SU-DHL-6 (cell line): Measurements from ENCODE around the gene SYT7.

Experiments
- H2AFZ ChIP-seq: fragments of 200-600 bp; sonication (generic); 2 replicates; pipeline ENCODE4 v1.6.1; 2014; ENCODE audit warnings: low read depth, mild to moderate bottlenecking, moderate library complexity, mixed read lengths, antibody characterized with exemption, low read length; ENCODE audit not compliant: severe bottlenecking
- H3F3A ChIP-seq: fragments of 200-600 bp; shearing (Covaris generic); 2 replicates; pipeline ENCODE4 v1.6.0; 2016; ENCODE audit warnings: antibody characterized with exemption, mild to moderate bottlenecking; ENCODE audit not compliant: insufficient read depth
- H3K27ac ChIP-seq: fragments of 200-600 bp; sonication (generic); 2 replicates; pipeline ENCODE4 v1.5.1; 2016; ENCODE audit warnings: low read depth, mild to moderate bottlenecking, low read length, moderate library complexity, mixed read lengths
- H3K27me3 ChIP-seq: fragments of 200-600 bp; sonication (generic), shearing (Covaris generic); 2 replicates; pipeline ENCODE4 v1.6.0; 2014; ENCODE audit warnings: mild to moderate bottlenecking, low read length
- H3K36me3 ChIP-seq: fragments of 200-600 bp; sonication (generic); 2 replicates; pipeline ENCODE4 v1.6.1; 2014; ENCODE audit warnings: mild to moderate bottlenecking, low read length, mixed read lengths
- H3K4me2 ChIP-seq: fragments of 300-600, 200-600 bp; shearing (Covaris generic), sonication (generic); 2 replicates; pipeline ENCODE4 v1.6.0; 2014; ENCODE audit warnings: low read length, low read depth, mild to moderate bottlenecking; ENCODE audit not compliant: poor library complexity, severe bottlenecking
- H3K4me3 ChIP-seq: fragments of 200-600 bp; sonication (generic); 2 replicates; pipeline ENCODE4 v1.5.1; 2014; ENCODE audit warnings: antibody characterized with exemption, low read length, mild to moderate bottlenecking, mixed read lengths; ENCODE audit not compliant: insufficient read depth, poor library complexity, severe bottlenecking
- H3K79me2 ChIP-seq: fragments of 200-600 bp; sonication (generic); 2 replicates; pipeline ENCODE4 v1.6.1; 2014; ENCODE audit warnings: mild to moderate bottlenecking, low read length, moderate library complexity; ENCODE audit not compliant: insufficient read depth
- H3K9ac ChIP-seq: fragments of 200-600 bp; sonication (generic); 2 replicates; pipeline ENCODE4 v1.7.0; 2014; ENCODE audit warnings: mild to moderate bottlenecking, low read length
- H3K9me2 ChIP-seq: fragments of 200-600 bp; sonication (generic); replicated peaks from 2 replicates; pipeline ENCODE4 v1.6.1; 2014; ENCODE audit warnings: low read length; ENCODE audit not compliant: insufficient read depth
- H3K9me3 ChIP-seq: fragments of 200-600 bp; sonication (generic); 2 replicates; pipeline ENCODE4 v1.6.1; 2014; ENCODE audit warnings: low read length, mixed read lengths; ENCODE audit not compliant: insufficient read depth
- H4K20me1 ChIP-seq: fragments of 200-600 bp; sonication (generic); 2 replicates; pipeline ENCODE4 v1.6.1; 2014; ENCODE audit warnings: low read depth, mild to moderate bottlenecking, antibody characterized with exemption, low read length, moderate library complexity, mixed read lengths
- EZH2phosphoT487 ChIP-seq: fragments of 200-600 bp; sonication (generic), shearing (Covaris generic); conservative IDR thresholded peaks from 2 replicates; pipeline ENCODE4 v1.6.1; 2018; ENCODE audit warnings: mild to moderate bottlenecking, antibody characterized with exemption, low read length, moderate library complexity, mixed read lengths
- TF ChIP-seq, protein P1 (sequence below): fragments of 200-600 bp; sonication (generic); IDR thresholded peaks from one replicate; pipeline ENCODE4 v1.5.1; 2017; ENCODE audit warnings: antibody characterized with exemption, mild to moderate bottlenecking, low read length, moderate library complexity; ENCODE audit not compliant: insufficient read depth, poor library complexity, severe bottlenecking

SYT7 gene

DNA sequence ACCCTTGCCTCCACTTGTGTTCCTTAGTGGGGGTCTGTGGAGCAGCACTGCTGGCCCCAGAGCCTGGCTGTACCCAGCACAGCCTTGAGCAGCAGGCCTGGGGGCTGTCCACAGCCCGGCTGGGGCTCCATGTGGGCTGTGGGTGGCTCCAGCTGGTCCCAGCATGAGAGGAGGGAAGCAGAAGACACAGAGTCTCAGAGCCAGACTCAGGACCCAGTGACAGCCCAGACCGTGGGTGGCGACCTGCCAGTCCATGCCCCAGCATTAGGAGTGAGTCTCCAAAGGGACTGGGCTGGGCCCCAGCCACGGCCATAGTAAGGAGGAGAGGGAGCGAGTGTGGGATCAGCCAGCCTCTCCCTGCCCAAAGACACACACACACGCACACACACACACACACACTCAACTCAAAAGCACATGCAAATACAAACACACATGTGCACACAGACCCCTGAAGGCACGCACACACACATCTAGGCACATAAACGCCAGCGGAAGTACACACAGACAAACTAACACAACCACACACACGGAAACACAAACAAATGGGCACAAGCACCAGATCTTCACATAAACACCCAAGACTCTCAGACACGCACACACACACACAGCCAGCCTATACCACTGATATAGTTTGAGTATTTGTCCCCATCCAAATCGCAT lies 89.0 kb downstream of the SYT7 start:
- Histone ChIP-seq H3K9me2 (no peaks in the 10 kb centered on the region), H3K27ac (no peak overlapping the region), H4K20me1 (no peaks in the 10 kb centered on the region), H3K27me3 (no peaks in the 10 kb centered on the region), H3K4me3 (no peak overlapping the region), H3K79me2 (no peaks in the 10 kb centered on the region), H3K36me3 (no peaks in the 10 kb centered on the region), H3K9me3 (no peaks in the 10 kb centered on the region), H3K9ac (no peak overlapping the region), H2AFZ (no peak overlapping the region), H3F3A (no peaks in the 10 kb centered on the region), H3K4me2 (no peak overlapping the region)
- TF ChIP-seq, protein P1, sequence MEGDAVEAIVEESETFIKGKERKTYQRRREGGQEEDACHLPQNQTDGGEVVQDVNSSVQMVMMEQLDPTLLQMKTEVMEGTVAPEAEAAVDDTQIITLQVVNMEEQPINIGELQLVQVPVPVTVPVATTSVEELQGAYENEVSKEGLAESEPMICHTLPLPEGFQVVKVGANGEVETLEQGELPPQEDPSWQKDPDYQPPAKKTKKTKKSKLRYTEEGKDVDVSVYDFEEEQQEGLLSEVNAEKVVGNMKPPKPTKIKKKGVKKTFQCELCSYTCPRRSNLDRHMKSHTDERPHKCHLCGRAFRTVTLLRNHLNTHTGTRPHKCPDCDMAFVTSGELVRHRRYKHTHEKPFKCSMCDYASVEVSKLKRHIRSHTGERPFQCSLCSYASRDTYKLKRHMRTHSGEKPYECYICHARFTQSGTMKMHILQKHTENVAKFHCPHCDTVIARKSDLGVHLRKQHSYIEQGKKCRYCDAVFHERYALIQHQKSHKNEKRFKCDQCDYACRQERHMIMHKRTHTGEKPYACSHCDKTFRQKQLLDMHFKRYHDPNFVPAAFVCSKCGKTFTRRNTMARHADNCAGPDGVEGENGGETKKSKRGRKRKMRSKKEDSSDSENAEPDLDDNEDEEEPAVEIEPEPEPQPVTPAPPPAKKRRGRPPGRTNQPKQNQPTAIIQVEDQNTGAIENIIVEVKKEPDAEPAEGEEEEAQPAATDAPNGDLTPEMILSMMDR = no peak
- TF ChIP-seq EZH2phosphoT487 = no peak

DNA sequence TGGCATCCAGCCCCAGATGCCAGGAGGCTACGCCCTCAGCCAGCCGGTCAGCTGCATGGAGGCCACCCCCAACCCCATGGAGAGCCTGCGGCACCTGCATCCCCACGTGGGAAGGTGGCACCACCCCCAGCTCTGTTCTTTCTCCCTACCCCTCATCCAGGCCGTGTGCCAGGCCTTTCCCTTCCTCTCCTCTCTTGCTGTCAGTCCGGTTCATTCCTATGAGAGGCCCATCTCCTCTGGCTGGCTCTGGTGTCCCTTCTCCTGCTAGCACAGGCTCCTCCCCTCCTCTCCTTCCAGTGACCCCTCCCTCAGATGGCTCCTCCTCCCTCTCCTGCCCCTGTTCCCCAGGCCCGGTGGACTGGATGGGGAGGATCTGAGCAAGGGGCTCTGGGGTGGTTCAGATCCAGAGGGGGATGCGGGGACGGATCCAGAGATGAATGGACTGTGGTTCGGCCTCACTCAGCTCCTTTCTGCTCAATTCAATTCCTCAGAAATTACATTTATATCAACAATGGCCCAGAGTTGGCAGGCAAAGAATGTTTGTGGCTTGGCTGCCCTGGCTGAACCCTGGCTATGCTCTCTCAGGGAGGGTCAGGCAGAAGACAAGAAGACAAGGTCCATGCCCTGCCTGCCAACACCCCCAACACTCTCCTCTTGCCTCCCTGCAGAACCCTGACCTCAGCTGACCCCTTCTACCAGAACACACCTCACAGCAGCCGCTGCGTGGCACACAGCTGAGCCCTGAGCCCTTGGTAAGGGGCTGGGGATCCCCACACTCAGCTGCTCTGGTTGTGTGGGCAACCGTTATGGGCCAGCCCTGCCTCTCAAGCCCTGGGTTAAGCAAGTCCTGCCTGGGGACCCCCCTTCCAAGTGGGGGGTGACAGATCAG lies 90.8 kb downstream of the SYT7 start:
- no peak overlapping the region for H3K4me2 ChIP-seq
- H2AFZ ChIP-seq = no peak overlapping the region
- no peak overlapping the region for H3K27ac ChIP-seq

DNA sequence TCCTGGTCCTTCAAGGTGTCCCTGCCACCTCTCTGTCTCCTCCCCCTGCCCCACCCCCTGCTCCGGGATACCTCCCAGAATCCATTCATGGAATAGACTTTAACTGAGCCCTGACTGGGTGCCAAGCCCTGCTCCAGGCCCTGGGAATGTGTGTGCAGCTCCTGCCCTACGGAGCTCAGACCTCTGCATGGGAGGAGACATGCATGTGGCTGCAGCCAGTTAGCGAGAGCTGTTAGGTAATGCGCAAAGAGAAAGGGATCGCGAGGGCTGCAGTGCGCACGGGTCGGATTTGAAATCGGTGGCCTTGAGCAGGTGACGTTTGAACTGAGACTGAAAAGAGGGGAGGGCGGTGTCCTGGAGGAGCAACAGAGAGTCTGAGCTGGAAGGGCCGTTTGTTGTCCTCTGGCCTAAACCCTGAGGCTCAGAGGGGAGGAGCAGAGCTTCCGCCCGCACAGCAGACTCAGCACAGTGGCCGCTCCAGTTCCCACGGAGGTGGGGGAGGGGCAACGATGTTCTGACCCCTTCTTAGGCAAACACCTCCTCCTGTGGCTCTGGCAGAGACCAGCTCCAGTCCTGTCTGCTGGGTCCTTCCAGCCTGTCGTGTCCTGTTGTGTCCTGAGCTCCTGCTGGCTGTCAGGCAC lies 92.1 kb downstream of the SYT7 start:
- TF ChIP-seq, protein P1 = no peak
- TF ChIP-seq EZH2phosphoT487 = no peak
- no peaks in the 10 kb centered on the region for H3K27me3 ChIP-seq

More for the DNA sequence above, 90.8 kb downstream of the SYT7 start:
- no peaks in the 10 kb centered on the region for H3K9me3 ChIP-seq
- no peaks in the 10 kb centered on the region for H3F3A ChIP-seq
- H3K79me2 ChIP-seq = no peaks in the 10 kb centered on the region
- H3K27me3 ChIP-seq = no peaks in the 10 kb centered on the region
- H3K36me3 ChIP-seq = no peaks in the 10 kb centered on the region
- TF ChIP-seq, protein P1 = no peak
- TF ChIP-seq EZH2phosphoT487 = no peak
- no peak overlapping the region for H3K9ac ChIP-seq
- H4K20me1 ChIP-seq = no peaks in the 10 kb centered on the region
- H3K4me3 ChIP-seq = no peak overlapping the region
- H3K9me2 ChIP-seq = no peaks in the 10 kb centered on the region

More for the DNA sequence above, 92.1 kb downstream of the SYT7 start:
- Histone ChIP-seq H3K27ac (no peak overlapping the region), H3K9ac (no peak overlapping the region), H3K36me3 (no peaks in the 10 kb centered on the region), H3F3A (no peaks in the 10 kb centered on the region), H4K20me1 (no peaks in the 10 kb centered on the region), H3K4me2 (no peak overlapping the region), H2AFZ (no peak overlapping the region), H3K4me3 (no peak overlapping the region), H3K9me3 (no peaks in the 10 kb centered on the region), H3K79me2 (no peaks in the 10 kb centered on the region), H3K9me2 (no peaks in the 10 kb centered on the region)
